Testis (tissue), 2 donors: ENCODE data around the gene TPP1.

Source experiments
- CTCF ChIP-seq, 3 experiments: fragments of 450-650 bp in 2 of 3; fragments of 200-600 bp in 1 of 3; sonication (generic) in 1 of 3; IDR thresholded peaks; one replicate each; pipeline ENCODE4 v1.5.1; 2016 to 2019; ENCODE audit warnings: antibody characterized with exemption in 3 of 3, mild to moderate bottlenecking in 2 of 3, moderate library complexity in 1 of 3
- POLR2A ChIP-seq: fragments of 450-650 bp; IDR thresholded peaks from one replicate; pipeline ENCODE4 v1.6.1; 2017; ENCODE audit warnings: antibody characterized with exemption, mild to moderate bottlenecking, moderate library complexity

- TF ChIP-seq CTCF (IDR thresholded peaks at IDR 0.05) = no peak
- no peak for TF ChIP-seq POLR2A
Observed at GRCh38 chr11:6629573-6629891, 10.3 kb upstream of the TPP1 start.
